Tracheal epithelial cell (primary cell): ENCODE results near the gene SEC16B. TPM values are rescaled to one million over a fixed set of nuclear protein-coding genes. Genes with fewer than 3 reads are reported as not detected.

Experiments
- total RNA-seq: library from RNA; depleted of rRNA; stranded (reverse); fragments of >200 nt; gene quantifications from 2 replicates; pipeline ENCODE4 v1.2.1, GENCODE V29; 2014

Gene SEC16B
- 0.21 and 0.96 TPM in 2 replicates for total RNA-seq

GRCh38 chr1:177969825-177970371 is at the start of gene SEC16B:
TSS of gene SEC16B (minus strand) at chr1:177970058. CDS start at chr1:177967981, 2,077 bp downstream.

Other genes with a start within 250 kb of the SEC16B start
- gene RASAL2, start 124.0 kb upstream of the SEC16B start, total RNA-seq, result 18.8 and 21.7 TPM in 2 replicates